Spinal cord (tissue), 10 donors: Measurements from ENCODE around the gene ATP6V0D1. TPM values are rescaled to one million over a fixed set of nuclear protein-coding genes. Genes with fewer than 3 reads are reported as not detected.

Experiments used
- DNase-seq, 6 donors: peaks; one replicate each; pipeline versions ENCODE4 v3.0.0 to v3.0.0-alpha.2; 2013 to 2015; ENCODE audit warnings: low spot score in 6 of 6, low read depth in 4 of 6
- H3K27ac ChIP-seq: one replicate; pipeline ENCODE4 v1.5.1; 2013; ENCODE audit warnings: low read depth, low read length, control low read depth
- H3K27me3 ChIP-seq: one replicate; pipeline ENCODE4 v1.6.1; 2013; ENCODE audit warnings: low read length; ENCODE audit not compliant: control insufficient read depth, insufficient read depth
- H3K36me3 ChIP-seq: one replicate; pipeline ENCODE4 v1.6.1; 2013; ENCODE audit warnings: low read length; ENCODE audit not compliant: control insufficient read depth, insufficient read depth
- H3K4me1 ChIP-seq: one replicate; pipeline ENCODE4 v1.6.1; 2013; ENCODE audit warnings: low read length; ENCODE audit not compliant: control insufficient read depth, insufficient read depth
- H3K4me3 ChIP-seq: one replicate; pipeline ENCODE4 v1.5.1; 2013; ENCODE audit warnings: low read depth, low read length, control low read depth
- H3K9me3 ChIP-seq: one replicate; pipeline ENCODE4 v1.6.1; 2013; ENCODE audit warnings: low read length; ENCODE audit not compliant: control insufficient read depth, insufficient read depth
- WGBS: methylation state at CpG from one replicate; pipeline ENCODE4 v1.1.5; 2013; ENCODE audit warnings: missing lambda C conversion rate; ENCODE audit not compliant: insufficient coverage; 5-methylcytosine and 5-hydroxymethylcytosine counted together
- polyA plus RNA-seq, 2 donors: library from polyadenylated mRNA; unstranded; fragments of 120-200 nt; gene quantifications; one replicate each; pipeline ENCODE4 v1.2.1, GENCODE V29; 2013; ENCODE audit not compliant: insufficient read length in 2 of 2
- total RNA-seq, 2 donors: library from RNA; depleted of rRNA in 1 of 2; stranded (reverse); fragments of 120-200 nt in 1 of 2; fragments of >200 nt in 1 of 2; gene quantifications; one replicate each; pipeline versions ENCODE4 v1.2.3 to v1.2.4, GENCODE V29; 2013 to 2014
- donor health status: healthy.

The ATP6V0D1 gene
- total and polyA plus RNA-seq, 4 donors: 97.3 to 177 (median 144) TPM

DNA sequence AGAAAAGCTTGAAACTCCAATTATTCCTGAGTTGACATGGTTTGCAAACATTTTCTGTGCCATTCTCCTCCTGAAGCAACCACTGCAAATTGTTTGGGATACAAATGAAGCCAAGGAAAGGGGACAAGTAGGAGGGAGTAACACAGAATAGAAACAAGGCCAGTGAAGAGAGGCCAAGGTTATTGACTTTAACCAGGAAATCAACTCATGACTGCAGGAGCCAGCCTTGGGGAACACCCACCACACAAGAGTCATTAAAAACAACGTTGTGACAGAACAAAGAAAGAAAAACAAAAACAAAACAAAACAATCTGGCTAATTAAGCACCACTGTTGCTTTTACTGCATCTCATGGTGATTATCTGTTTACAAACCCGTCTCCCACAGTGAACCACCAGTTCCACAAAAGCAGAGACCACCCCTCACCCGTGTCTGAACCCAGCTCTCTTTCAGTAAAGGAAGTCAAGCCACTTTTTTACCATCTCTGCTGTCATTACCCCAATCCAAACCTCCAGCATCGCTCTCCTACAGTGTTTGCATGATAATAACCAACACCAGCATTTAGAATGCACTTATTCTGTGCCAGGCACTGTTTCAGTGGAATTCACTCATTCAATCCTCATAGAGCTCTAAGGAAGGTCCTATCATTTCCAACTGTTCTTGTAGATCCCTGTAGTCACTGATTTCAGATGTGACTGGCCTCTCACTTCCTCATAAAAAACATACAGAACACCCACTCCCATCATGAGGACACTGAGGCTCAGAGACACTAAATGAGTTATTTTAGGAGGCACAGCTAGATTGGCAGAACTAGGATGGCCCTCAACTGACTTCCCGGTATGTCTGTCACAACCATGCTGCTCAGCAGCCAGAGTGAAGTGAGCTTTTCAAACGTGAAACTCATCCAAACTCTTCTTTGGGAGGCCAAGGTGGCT lies 66.7 kb downstream of the ATP6V0D1 start:
- H3K4me3 ChIP-seq: no peak overlapping the region
- H3K27ac ChIP-seq: no peak overlapping the region
- WGBS: 20% methylated on average over 6 of the region's 6 CpGs
- peaks cover 2% of the 10 kb centered on the region for H3K36me3 ChIP-seq
- H3K4me1 ChIP-seq: peaks cover 25% of the 10 kb centered on the region
- H3K27me3 ChIP-seq: no peaks in the 10 kb centered on the region
- DNase-seq: peak in 1 of 6 donors; percentile 68
- H3K9me3 ChIP-seq: no peaks in the 10 kb centered on the region

GRCh38 chr16:67412294-67412693 lies 68.7 kb downstream of the ATP6V0D1 start:
- no peak overlapping the region for H3K27ac ChIP-seq
- no peak overlapping the region for H3K4me3 ChIP-seq
- peaks cover 31% of the 10 kb centered on the region for H3K4me1 ChIP-seq
- DNase-seq: no peak
- 28% methylated on average over 2 of the region's 2 CpGs for WGBS
- no peaks in the 10 kb centered on the region for H3K9me3 ChIP-seq
- H3K36me3 ChIP-seq: peaks cover 3% of the 10 kb centered on the region
- no peaks in the 10 kb centered on the region for H3K27me3 ChIP-seq

GRCh38 chr16:67411339-67411738 lies 69.6 kb downstream of the ATP6V0D1 start:
- H3K4me3 ChIP-seq: no peak overlapping the region
- 89% methylated on average over 2 of the region's 3 CpGs for WGBS
- no peak overlapping the region for H3K27ac ChIP-seq
- H3K4me1 ChIP-seq: peaks cover 36% of the 10 kb centered on the region
- H3K9me3 ChIP-seq: no peaks in the 10 kb centered on the region
- no peak for DNase-seq
- H3K27me3 ChIP-seq: no peaks in the 10 kb centered on the region
- H3K36me3 ChIP-seq: peaks cover 5% of the 10 kb centered on the region

GRCh38 chr16:67409631-67410030 lies 71.3 kb downstream of the ATP6V0D1 start:
- DNase-seq: no peak
- Histone ChIP-seq H3K4me3 (no peak overlapping the region), H3K9me3 (no peaks in the 10 kb centered on the region), H3K36me3 (peaks cover 10% of the 10 kb centered on the region), H3K27ac (no peak overlapping the region), H3K4me1 (peaks cover 27% of the 10 kb centered on the region), H3K27me3 (no peaks in the 10 kb centered on the region)
- 82% methylated on average over 6 of the region's 9 CpGs for WGBS

- H3K36me3 ChIP-seq: peaks cover 20% of the 10 kb centered on the region
- H3K9me3 ChIP-seq: no peaks in the 10 kb centered on the region
- no peaks in the 10 kb centered on the region for H3K27me3 ChIP-seq
- WGBS: 76% methylated on average over 6 of the region's 6 CpGs
- no peak overlapping the region for H3K4me3 ChIP-seq
- H3K27ac ChIP-seq: no peak overlapping the region
- no peak for DNase-seq
- peaks cover 34% of the 10 kb centered on the region for H3K4me1 ChIP-seq
Measured at GRCh38 chr16:67407788-67408452, 73.0 kb downstream of the ATP6V0D1 start.

GRCh38 chr16:67407176-67407787 lies 73.7 kb downstream of the ATP6V0D1 start:
- Histone ChIP-seq H3K4me1 (peaks cover 34% of the 10 kb centered on the region), H3K36me3 (peaks cover 20% of the 10 kb centered on the region), H3K4me3 (no peak overlapping the region), H3K27ac (peak overlapping the region; percentile 79), H3K27me3 (no peaks in the 10 kb centered on the region), H3K9me3 (no peaks in the 10 kb centered on the region)
- WGBS: 83% methylated on average over 6 of the region's 7 CpGs
- DNase-seq: no peak

DNA sequence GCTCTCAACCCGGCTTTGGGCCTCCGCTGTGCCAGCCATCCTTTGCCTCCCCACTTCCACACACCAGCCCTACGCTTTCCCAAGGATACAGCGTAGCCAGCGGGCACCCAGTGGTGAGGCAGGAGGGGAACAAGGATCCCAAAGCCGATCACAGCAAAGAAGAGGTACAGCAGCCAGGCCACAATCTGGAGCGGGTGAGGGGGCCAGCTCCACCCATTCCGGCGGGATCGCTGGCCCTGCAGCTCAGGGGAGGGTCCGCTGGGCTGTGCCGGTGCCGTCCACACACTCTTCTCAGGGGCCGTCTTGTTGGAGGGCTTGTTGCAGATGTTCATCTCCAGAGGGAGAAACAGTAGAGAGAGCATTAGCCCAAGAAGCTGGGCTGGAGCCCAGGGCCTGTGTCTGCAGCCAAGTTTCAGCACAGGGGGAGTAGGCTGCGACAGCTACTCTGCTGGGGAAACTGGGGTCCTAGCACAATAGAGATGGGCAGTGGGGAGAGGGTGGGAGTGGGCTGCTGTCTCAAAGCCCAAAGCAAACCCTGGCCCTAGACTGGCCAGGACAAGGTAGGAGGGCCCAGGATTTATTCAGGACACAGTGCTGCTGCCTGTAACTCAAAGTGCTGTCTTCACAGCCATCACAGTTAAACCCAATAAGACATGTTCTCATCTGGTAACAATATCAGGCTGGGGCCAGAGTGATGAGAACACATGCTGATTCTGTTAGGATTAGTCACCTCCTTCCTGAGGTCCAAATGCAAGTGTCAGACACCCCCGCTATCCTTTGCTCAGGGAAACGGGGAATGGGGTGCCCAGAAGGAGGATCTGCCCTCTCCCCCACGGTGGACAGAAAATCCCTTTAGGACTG lies 74.6 kb downstream of the ATP6V0D1 start:
- no peaks in the 10 kb centered on the region for H3K27me3 ChIP-seq
- WGBS: 34% methylated on average over 15 of the region's 18 CpGs
- H3K27ac ChIP-seq: peak overlapping the region; percentile 79
- H3K9me3 ChIP-seq: no peaks in the 10 kb centered on the region
- H3K4me1 ChIP-seq: peaks cover 34% of the 10 kb centered on the region
- peak in 2 of 6 donors; percentile 66 to 82 for DNase-seq
- no peak overlapping the region for H3K4me3 ChIP-seq
- H3K36me3 ChIP-seq: peaks cover 20% of the 10 kb centered on the region

DNA sequence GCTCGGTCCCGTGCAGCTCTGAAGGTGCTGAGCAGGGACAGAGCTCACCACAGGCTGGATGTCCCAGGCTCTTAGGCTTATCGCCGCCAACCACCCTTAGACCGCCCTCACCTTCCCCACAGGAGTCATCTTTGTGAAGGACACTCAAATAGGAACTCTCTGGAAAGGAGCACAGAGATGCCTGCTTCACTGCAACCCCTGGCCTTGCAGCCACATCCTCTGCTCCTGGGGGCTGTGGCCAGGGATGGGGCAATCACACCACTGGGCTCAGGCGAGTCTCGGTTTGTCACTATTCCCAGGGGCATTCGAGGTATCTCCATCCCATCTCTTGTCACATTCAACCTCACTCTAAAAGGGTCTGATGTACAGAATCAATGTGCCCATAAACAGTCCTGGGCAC lies 75.6 kb downstream of the ATP6V0D1 start:
- 92% methylated on average over 7 of the region's 8 CpGs for WGBS
- peaks cover 36% of the 10 kb centered on the region for H3K4me1 ChIP-seq
- H3K27ac ChIP-seq: no peak overlapping the region
- no peaks in the 10 kb centered on the region for H3K27me3 ChIP-seq
- H3K36me3 ChIP-seq: peaks cover 27% of the 10 kb centered on the region
- no peaks in the 10 kb centered on the region for H3K9me3 ChIP-seq
- H3K4me3 ChIP-seq: no peak overlapping the region
- no peak for DNase-seq

- WGBS: 96% methylated on average over 4 of the region's 5 CpGs
- Histone ChIP-seq H3K4me3 (no peak overlapping the region), H3K27ac (no peak overlapping the region), H3K27me3 (no peaks in the 10 kb centered on the region), H3K9me3 (no peaks in the 10 kb centered on the region), H3K36me3 (peaks cover 29% of the 10 kb centered on the region), H3K4me1 (peaks cover 38% of the 10 kb centered on the region)
- DNase-seq: no peak
Measured at GRCh38 chr16:67404740-67405226, 76.2 kb downstream of the ATP6V0D1 start.
